C4-2B (cell line): Measurements from ENCODE around the gene ARHGAP18.

ENCODE experiments used
- CTCF ChIP-seq: fragments of 450-650 bp; conservative IDR thresholded peaks from 2 replicates; pipeline ENCODE4 v1.5.1; 2017; ENCODE audit warnings: mild to moderate bottlenecking
- ZFX ChIP-seq: fragments of 450-650 bp; IDR thresholded peaks from 2 replicates; pipeline ENCODE4 v1.6.1; 2017

- no peak for TF ChIP-seq CTCF
- TF ChIP-seq ZFX, result no peak
These were observed 26.1 kb upstream of the ARHGAP18 start for GRCh38 chr6:129736105-129736504.
